T47D (cell line): ENCODE data around the gene NDUFV2.
"Not testable (repeated sequence)": the region's sequence is repeated elsewhere in the genome, so short reads cannot be mapped to it uniquely, and the experiment has no call there.

Source experiments
- DNase-seq, 2 experiments: peaks; one replicate each; pipeline versions ENCODE4 v3.0.0 to v3.0.0-alpha.2; 2011 to 2012; ENCODE audit warnings: low read depth in 1 of 2, low spot score in 1 of 2
- JUND ChIP-seq: IDR thresholded peaks from 2 replicates; pipeline ENCODE4 v1.6.1; 2012; ENCODE audit warnings: low read depth
- in situ Hi-C: cut with HindIII; loops from 2 replicates; pipeline ENCODE4 v1.10.0; 2016; ENCODE audit warnings: low sequenced_read_pairs, low pct_unique_long_range_greater_than_20kb

NDUFV2 gene

GRCh38 chr18:9150121-9150520, 47.6 kb downstream of the NDUFV2 start:
- no peak for TF ChIP-seq JUND
- in situ Hi-C loops = no loop called here
- DNase-seq = no peak

DNA sequence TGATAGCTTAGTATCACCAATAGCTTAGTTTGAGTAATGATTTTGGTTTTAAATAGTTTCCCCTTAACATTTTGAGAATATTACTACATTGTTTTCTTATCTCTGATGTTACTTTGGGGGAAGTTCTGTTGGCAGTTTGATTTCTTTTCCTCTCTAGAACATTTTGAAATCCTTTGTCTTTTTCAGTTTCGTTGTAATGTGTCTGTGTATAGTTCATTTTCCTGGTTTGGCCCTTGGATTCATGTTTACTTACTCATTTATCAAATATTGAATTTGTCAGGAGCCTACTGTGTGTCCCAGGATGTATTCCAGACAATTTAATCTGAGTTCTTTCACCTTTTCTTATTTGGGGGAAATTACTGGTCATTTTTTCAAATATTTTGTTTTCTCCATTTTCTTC, 50.8 kb downstream of the NDUFV2 start:
- in situ Hi-C loops = no loop called here
- no peak for DNase-seq

DNA sequence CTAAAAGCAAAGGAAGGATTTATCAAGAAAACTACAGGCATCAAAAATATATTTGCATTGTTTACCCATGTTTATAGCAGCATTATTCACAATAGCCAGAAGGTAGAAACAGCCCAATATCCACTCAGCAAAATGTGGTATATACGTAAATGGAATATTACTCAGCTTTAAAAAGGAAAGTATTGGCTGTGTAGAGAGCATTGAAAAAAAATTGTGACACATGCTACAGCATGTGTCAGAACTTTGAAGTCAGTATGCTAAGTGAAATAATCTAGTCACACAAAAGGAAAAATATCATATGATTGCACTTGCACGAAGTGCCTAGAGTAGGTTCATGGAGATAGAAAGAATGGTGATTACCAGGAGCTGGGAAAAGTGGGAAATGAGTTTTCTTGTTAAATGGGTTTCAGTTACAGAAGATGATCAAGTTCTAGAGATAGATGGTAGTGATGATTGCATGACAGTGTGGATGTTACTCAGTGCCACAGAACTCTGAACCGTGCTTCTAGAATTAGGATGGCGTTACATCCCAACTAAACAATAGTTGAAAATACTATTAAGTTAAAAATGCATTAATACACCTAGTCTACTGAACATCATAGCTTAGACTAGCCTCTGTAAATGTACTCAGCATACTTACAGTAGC, 54.2 kb downstream of the NDUFV2 start:
- in situ Hi-C loops = no loop called here
- DNase-seq = no peak
- TF ChIP-seq JUND = no peak

More for the DNA sequence above, 50.8 kb downstream of the NDUFV2 start:
- no peak for TF ChIP-seq JUND

DNA sequence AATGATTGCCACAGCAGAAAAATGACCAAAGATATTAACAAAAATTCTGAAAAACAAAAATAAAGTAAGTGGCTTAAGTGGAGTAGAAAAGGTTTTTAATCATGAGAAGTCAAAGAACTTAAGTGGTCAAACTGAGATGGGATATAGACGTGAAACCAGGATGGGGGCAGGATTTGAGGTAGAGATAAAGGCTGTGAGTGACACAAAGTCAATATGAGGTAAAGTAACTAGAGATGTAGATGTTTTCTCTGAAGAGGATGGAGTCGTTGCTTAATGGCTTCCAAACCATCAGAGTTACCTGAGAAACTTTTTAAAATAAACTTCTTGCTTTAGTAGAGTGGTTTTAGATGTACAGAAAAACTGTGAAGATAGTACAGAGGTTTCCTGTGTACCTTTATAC, 55.3 kb downstream of the NDUFV2 start:
- TF ChIP-seq JUND = no peak
- in situ Hi-C loops = no loop called here
- DNase-seq = no peak

DNA sequence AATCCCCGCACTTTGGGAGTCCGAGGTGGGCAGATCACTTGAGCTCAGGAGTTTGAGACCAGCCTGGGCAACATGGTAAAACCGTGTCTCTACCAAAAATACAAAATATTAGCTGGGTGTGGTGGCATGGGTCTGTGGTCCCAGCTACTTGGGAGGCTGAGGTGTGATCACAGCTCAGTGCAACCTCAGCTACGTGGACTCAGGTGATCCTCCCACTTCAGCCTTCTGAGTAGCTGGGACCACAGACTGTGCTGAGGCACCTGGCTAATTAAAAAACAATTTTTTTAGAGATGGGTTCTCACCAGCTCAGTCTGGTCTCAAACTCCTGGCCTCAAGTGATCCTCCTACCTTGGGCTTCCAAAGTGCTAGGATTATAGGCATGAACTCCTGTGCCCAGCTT, 57.5 kb downstream of the NDUFV2 start:
- no peak for DNase-seq
- in situ Hi-C loops = no loop called here
- TF ChIP-seq JUND = no peak

DNA sequence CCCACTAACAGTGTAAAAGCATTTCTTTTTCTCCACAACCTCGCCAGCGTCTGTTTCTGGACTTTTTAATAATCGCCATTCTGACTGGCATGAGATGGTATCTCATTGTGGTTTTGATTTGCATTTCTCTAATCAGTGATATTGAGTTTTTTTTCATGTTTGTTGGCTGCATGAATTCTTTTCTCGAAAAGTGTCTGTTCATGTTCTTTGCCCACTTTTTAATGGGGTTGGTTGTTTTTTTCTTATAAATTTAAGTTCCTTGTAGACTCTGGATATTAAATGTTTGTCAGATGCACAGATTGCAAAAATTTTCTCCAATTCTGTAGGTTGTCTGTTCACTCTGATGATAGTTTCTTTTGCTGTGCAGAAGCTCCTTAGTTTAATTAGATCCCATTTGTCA, 60.2 kb downstream of the NDUFV2 start:
- in situ Hi-C loops, DNase-seq: not testable (repeated sequence)

GRCh38 chr18:9164149-9164548, 61.6 kb downstream of the NDUFV2 start:
- DNase-seq, in situ Hi-C loops: not testable (repeated sequence)

DNA sequence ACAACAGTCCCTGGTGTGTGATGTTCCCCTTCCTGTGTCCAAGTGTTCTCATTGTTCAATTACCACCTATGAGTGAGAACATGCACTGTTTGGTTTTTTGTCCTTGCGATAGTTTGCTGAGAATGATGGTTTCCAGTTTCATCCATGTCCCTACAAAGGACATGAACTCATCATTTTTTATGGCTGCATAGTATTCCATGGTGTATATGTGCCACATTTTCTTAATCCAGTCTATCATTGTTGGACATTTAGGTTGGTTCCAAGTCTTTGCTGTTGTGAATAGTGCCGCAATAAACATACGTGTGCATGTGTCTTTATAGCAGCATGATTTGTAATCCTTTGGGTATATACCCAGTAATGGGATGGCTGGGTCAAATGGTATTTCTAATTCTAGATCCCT, 63.4 kb downstream of the NDUFV2 start:
- DNase-seq, in situ Hi-C loops: not testable (repeated sequence)

DNA sequence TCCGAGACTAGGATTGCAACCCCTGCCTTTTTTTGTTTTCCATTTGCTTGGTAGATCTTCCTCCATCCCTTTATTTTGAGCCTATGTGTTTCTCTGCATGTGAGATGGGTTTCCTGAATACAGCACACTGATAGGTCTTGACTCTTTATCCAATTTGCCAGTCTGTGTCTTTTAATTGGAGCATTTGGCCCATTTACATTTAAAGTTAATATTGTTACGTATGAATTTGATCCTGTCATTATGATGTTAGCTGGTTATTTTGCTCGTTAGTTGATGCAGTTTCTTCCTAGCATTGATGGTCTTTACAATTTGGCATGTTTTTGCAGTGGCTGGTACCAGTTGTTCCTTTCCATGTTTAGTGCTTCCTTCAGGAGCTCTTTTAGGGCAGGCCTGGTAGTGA, 67.0 kb downstream of the NDUFV2 start:
- in situ Hi-C loops, DNase-seq: not testable (repeated sequence)

GRCh38 chr18:9171919-9172318, 69.4 kb downstream of the NDUFV2 start:
- in situ Hi-C loops, DNase-seq: not testable (repeated sequence)

DNA sequence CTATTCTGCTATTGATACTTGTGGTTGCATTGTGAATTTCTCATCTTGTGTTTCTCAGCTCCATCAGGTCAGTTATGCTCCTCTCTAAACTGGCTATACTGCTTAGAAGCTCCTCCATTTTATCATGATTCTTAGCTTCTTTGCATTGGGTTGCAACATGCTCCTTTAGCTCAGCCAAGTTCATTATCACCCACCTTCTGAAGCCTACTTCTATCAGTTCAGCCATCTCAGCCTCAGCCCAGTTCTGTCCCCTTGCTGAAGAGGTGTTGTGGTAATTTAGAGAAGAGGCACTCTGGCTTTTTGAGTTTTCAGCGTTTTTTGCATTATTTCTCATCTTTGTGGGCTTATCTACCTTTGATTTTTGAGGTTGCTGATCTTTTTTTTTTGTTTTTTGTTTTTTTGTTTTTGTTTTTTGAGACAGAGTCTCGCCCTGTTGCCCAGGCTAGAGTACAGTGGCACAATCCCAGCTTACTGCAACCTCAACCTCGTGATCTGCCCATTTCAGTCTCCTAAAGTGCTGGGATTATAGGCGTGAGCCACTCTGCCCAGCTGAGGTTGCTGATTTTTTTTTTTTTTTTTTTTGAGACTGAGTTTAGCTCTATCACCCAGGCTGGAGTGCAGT, 70.1 kb downstream of the NDUFV2 start:
- no peak for TF ChIP-seq JUND
- no peak for DNase-seq
- in situ Hi-C loops = no loop called here

DNA sequence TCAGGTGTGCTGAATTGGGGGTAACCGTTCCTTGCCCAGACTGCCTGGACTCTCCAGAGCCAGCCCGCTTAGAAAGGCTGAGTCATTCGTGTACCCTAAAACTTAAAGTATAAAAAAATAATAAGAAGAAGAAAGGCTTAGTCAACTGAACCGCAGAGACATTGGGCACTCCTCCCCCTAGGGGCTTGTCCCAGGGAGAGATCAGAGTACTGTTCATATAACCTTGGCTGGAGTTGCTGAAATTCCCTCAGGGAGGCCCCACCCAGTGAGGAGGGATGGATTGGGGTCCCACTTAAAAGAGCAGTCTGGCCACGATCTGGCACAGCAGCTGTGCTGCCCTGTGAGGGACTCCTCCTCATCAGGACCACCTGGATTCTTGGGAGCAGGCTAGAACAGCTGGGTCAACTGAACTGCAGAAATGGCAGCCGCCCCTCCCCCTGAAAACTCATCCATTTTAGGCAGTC, 71.3 kb downstream of the NDUFV2 start:
- in situ Hi-C loops = no loop called here
- TF ChIP-seq JUND = no peak
- no peak for DNase-seq

- DNase-seq = no peak
- in situ Hi-C loops = no loop called here
- TF ChIP-seq JUND = no peak
Observed at GRCh38 chr18:9174302-9174701, 71.8 kb downstream of the NDUFV2 start.

DNA sequence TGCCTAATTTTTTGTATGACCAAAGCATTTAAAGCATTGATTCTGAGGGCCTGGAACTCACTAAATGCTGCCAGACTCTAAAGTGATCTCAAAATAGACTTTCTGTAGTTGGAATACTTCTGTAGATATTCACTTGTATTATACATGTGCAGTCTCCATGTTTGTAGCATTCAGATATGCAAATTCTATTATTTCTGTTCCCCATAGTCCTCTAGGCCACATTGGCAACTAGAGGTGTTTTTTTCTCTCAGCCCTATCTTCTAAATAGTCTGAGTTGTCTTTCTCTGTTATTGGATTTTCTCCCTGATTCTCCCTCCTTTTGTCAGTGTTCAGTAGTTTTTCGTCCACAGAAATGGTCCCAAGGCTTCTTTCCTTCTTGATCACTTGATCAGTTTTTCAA, 72.6 kb downstream of the NDUFV2 start:
- no peak for TF ChIP-seq JUND
- no peak for DNase-seq
- in situ Hi-C loops = no loop called here
